ENCODE data around the gene SSBP4. TPM values are rescaled to one million over a fixed set of nuclear protein-coding genes. Genes with fewer than 3 reads are reported as not detected.

The SSBP4 gene
- total RNA-seq, 1 experiment from 2014 or later = 97.5 TPM

GRCh38 chr19:18465964-18466339 lies 46.8 kb downstream of the SSBP4 start:
- Histone ChIP-seq H3K9me2 (replicated peaks; ENCODE audit: low read length) (no peaks in the 10 kb centered on the region), H2AFZ (ENCODE audit: low read length) (no peak overlapping the region), H3K79me2 (ENCODE audit: low read length) (0 out of 2 replicates have a peak, but pooled peaks cover 12% of the 10 kb centered on the region), H3K4me3 (ENCODE audit: low read length) (no peak overlapping the region), H3K9me3 (ENCODE audit: low read length) (no peaks in the 10 kb centered on the region), H3K4me2 (ENCODE audit: low read length) (no peak overlapping the region), H3K27ac (ENCODE audit: low read length) (no peak overlapping the region), H3F3A (ENCODE audit: low read length, unreplicated experiment) (no peaks in the 10 kb centered on the region), H3K36me3 (ENCODE audit: low read depth, low read length) (peaks cover 7% of the 10 kb centered on the region), H3K4me1 (ENCODE audit: insufficient read depth, low read length) (peaks cover 30% of the 10 kb centered on the region), H3K9ac (ENCODE audit: low read length) (no peak overlapping the region), H4K20me1 (ENCODE audit: low read length) (no peaks in the 10 kb centered on the region), H3K27me3 (ENCODE audit: low read length) (no peaks in the 10 kb centered on the region)
- POLR2A ChIA-PET (ENCODE audit: unreplicated experiment) = no interaction called here
- TF ChIP-seq EZH2phosphoT487 (IDR thresholded peaks at IDR 0.05; ENCODE audit: borderline replicate concordance, low read length) (no peak), EZH2 (IDR thresholded peaks at IDR 0.05; ENCODE audit: low read length, unreplicated experiment) (no peak)
- TF ChIP-seq, protein P1, sequence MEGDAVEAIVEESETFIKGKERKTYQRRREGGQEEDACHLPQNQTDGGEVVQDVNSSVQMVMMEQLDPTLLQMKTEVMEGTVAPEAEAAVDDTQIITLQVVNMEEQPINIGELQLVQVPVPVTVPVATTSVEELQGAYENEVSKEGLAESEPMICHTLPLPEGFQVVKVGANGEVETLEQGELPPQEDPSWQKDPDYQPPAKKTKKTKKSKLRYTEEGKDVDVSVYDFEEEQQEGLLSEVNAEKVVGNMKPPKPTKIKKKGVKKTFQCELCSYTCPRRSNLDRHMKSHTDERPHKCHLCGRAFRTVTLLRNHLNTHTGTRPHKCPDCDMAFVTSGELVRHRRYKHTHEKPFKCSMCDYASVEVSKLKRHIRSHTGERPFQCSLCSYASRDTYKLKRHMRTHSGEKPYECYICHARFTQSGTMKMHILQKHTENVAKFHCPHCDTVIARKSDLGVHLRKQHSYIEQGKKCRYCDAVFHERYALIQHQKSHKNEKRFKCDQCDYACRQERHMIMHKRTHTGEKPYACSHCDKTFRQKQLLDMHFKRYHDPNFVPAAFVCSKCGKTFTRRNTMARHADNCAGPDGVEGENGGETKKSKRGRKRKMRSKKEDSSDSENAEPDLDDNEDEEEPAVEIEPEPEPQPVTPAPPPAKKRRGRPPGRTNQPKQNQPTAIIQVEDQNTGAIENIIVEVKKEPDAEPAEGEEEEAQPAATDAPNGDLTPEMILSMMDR (conservative IDR thresholded peaks at IDR 0.05; ENCODE audit: low read depth, low read length) = no peak
- CTCF ChIA-PET = no interaction called here
- DNase-seq (no peak), ATAC-seq (no peak)
- no TSS peak for BruUV-seq (replicated peaks)
- intact Hi-C loops (cut with micrococcal nuclease) = no loop called here

DNA sequence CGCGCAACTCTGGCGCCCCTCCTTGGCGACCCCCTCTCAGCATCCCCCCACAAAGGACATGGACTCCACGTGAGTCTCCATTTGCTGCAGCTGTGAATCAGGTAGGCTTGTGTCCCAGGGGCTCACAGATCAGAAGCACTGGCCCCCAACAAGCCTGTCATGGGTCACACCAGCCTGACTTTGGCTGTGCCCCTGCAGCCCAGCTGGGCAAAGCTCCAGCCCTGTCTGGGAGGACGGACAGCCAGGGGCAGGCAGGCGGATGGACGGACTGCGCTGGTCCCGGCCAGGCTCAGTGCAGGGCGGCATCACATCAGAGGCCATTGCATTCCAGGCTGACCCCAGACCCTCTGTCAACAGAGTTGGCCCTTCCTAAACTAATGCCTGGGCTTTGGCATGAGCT lies 47.2 kb downstream of the SSBP4 start:
- BruUV-seq (replicated peaks) = no TSS peak
- Histone ChIP-seq H3K27me3 (ENCODE audit: low read length) (no peaks in the 10 kb centered on the region), H3K79me2 (ENCODE audit: low read length) (0 out of 2 replicates have a peak, but pooled peaks cover 12% of the 10 kb centered on the region), H3K9me2 (replicated peaks; ENCODE audit: low read length) (no peaks in the 10 kb centered on the region), H3K36me3 (ENCODE audit: low read depth, low read length) (peaks cover 3% of the 10 kb centered on the region), H3K4me1 (ENCODE audit: insufficient read depth, low read length) (peaks cover 26% of the 10 kb centered on the region), H3K9me3 (ENCODE audit: low read length) (no peaks in the 10 kb centered on the region), H3K9ac (ENCODE audit: low read length) (no peak overlapping the region), H2AFZ (ENCODE audit: low read length) (no peak overlapping the region), H3K27ac (ENCODE audit: low read length) (no peak overlapping the region), H4K20me1 (ENCODE audit: low read length) (no peaks in the 10 kb centered on the region), H3F3A (ENCODE audit: low read length, unreplicated experiment) (no peaks in the 10 kb centered on the region), H3K4me2 (ENCODE audit: low read length) (no peak overlapping the region), H3K4me3 (ENCODE audit: low read length) (no peak overlapping the region)
- no peak for TF ChIP-seq EZH2phosphoT487 (IDR thresholded peaks at IDR 0.05; ENCODE audit: borderline replicate concordance, low read length)
- TF ChIP-seq, protein P1 (conservative IDR thresholded peaks at IDR 0.05; ENCODE audit: low read depth, low read length) = no peak
- no peak for TF ChIP-seq EZH2 (IDR thresholded peaks at IDR 0.05; ENCODE audit: low read length, unreplicated experiment)
- DNase-seq = no peak
- intact Hi-C loops (cut with micrococcal nuclease) = no loop called here
- CTCF ChIA-PET = no interaction called here
- ATAC-seq = no peak
- POLR2A ChIA-PET (ENCODE audit: unreplicated experiment) = no interaction called here

GRCh38 chr19:18467978-18468377 lies 48.8 kb downstream of the SSBP4 start:
- 0 out of 2 replicates have a peak, but pooled peaks cover 12% of the 10 kb centered on the region for H3K79me2 ChIP-seq (ENCODE audit: low read length)
- no peak overlapping the region for H3K27ac ChIP-seq (ENCODE audit: low read length)
- no peaks in the 10 kb centered on the region for H3K36me3 ChIP-seq (ENCODE audit: low read depth, low read length)
- no peaks in the 10 kb centered on the region for H4K20me1 ChIP-seq (ENCODE audit: low read length)
- H3K27me3 ChIP-seq (ENCODE audit: low read length) = no peaks in the 10 kb centered on the region
- H3K9me2 ChIP-seq (replicated peaks; ENCODE audit: low read length) = no peaks in the 10 kb centered on the region
- TF ChIP-seq, protein P1 (conservative IDR thresholded peaks at IDR 0.05; ENCODE audit: low read depth, low read length) = no peak
- no peaks in the 10 kb centered on the region for H3K9me3 ChIP-seq (ENCODE audit: low read length)
- ChIA-PET POLR2A (ENCODE audit: unreplicated experiment) (interaction anchor here (0.5 kb wide), 1 partner anchor 52 kb away, joined by 3 read pairs; no protein-coding TSS in a partner anchor), CTCF (no interaction called here)
- H3F3A ChIP-seq (ENCODE audit: low read length, unreplicated experiment) = no peaks in the 10 kb centered on the region
- no peak overlapping the region for H3K4me2 ChIP-seq (ENCODE audit: low read length)
- H3K4me1 ChIP-seq (ENCODE audit: insufficient read depth, low read length) = peaks cover 22% of the 10 kb centered on the region
- H3K4me3 ChIP-seq (ENCODE audit: low read length) = no peak overlapping the region
- ATAC-seq (no peak), DNase-seq (no peak)
- intact Hi-C loops (cut with micrococcal nuclease) = no loop called here
- H3K9ac ChIP-seq (ENCODE audit: low read length) = no peak overlapping the region
- no peak overlapping the region for H2AFZ ChIP-seq (ENCODE audit: low read length)
- BruUV-seq (replicated peaks) = no TSS peak

All from PC-3 (cell line).